GM23338 (cell line): ENCODE data around the gene ITGA8.

Experiments used
- CREB1 ChIP-seq: fragments of 250-450 bp; sonication (Bioruptor Pico); IDR thresholded peaks from 2 replicates; pipeline ENCODE4 v1.5.0; 2020; ENCODE audit warnings: low read depth, mild to moderate bottlenecking, moderate library complexity
- CTCF ChIP-seq, 2 experiments: fragments of 200-600 bp in 1 of 2; sonication (generic) in 1 of 2; conservative IDR thresholded peaks; 2 replicates each; pipeline versions ENCODE4 v1.5.1 to v1.6.1; 2016 to 2017; ENCODE audit warnings: antibody characterized with exemption in 2 of 2, low read depth in 2 of 2, mild to moderate bottlenecking in 2 of 2, moderate library complexity in 1 of 2
- EZH2 ChIP-seq: fragments of 200-600 bp; sonication (generic); IDR thresholded peaks from one replicate; pipeline ENCODE4 v1.8.0; 2017; ENCODE audit warnings: antibody characterized with exemption, mild to moderate bottlenecking, low read depth; ENCODE audit not compliant: unreplicated experiment
- POLR2AphosphoS5 ChIP-seq: IDR thresholded peaks from 2 replicates; pipeline ENCODE4 v1.6.1; 2016; ENCODE audit warnings: antibody characterized with exemption, low read depth
- REST ChIP-seq: IDR thresholded peaks from one replicate; pipeline ENCODE4 v1.6.1; 2018; ENCODE audit warnings: antibody characterized with exemption; ENCODE audit not compliant: unreplicated experiment
- STAT1 ChIP-seq: IDR thresholded peaks from one replicate; pipeline ENCODE4 v1.6.1; 2016; ENCODE audit warnings: antibody characterized with exemption; ENCODE audit not compliant: unreplicated experiment

- TF ChIP-seq CTCF (conservative IDR thresholded peaks at IDR 0.05; ENCODE audit: low read depth in 2 of 2) (peak; percentile 66 to 82), STAT1 (no peak), CREB1 (CRISPR knock-in tag) (no peak), POLR2AphosphoS5 (no peak), REST (no peak), EZH2 (no peak)
Measured at GRCh38 chr10:15715619-15716227, 4.0 kb downstream of the ITGA8 start.
